Ishikawa (cell line): Measurements from ENCODE around the gene PNPLA2.

ENCODE experiments used
- EP300 ChIP-seq: IDR thresholded peaks from 2 replicates; pipeline ENCODE4 v1.6.1; 2012; ENCODE audit warnings: borderline replicate concordance
- NFIC ChIP-seq: IDR thresholded peaks from 2 replicates; pipeline ENCODE4 v1.6.1; 2012
- RAD21 ChIP-seq: IDR thresholded peaks from 2 replicates; pipeline ENCODE4 v1.6.1; 2012; ENCODE audit warnings: low read depth
- TAF1 ChIP-seq: IDR thresholded peaks from 2 replicates; pipeline ENCODE4 v1.6.1; 2012; ENCODE audit warnings: low read depth, mild to moderate bottlenecking
- TCF12 ChIP-seq: IDR thresholded peaks from 2 replicates; pipeline ENCODE4 v1.6.1; 2012; ENCODE audit warnings: low read depth
- USF1 ChIP-seq: IDR thresholded peaks from 2 replicates; pipeline ENCODE4 v1.6.1; 2012
- ZBTB7A ChIP-seq: IDR thresholded peaks from 2 replicates; pipeline ENCODE4 v1.6.1; 2012; ENCODE audit warnings: low read depth

DNA sequence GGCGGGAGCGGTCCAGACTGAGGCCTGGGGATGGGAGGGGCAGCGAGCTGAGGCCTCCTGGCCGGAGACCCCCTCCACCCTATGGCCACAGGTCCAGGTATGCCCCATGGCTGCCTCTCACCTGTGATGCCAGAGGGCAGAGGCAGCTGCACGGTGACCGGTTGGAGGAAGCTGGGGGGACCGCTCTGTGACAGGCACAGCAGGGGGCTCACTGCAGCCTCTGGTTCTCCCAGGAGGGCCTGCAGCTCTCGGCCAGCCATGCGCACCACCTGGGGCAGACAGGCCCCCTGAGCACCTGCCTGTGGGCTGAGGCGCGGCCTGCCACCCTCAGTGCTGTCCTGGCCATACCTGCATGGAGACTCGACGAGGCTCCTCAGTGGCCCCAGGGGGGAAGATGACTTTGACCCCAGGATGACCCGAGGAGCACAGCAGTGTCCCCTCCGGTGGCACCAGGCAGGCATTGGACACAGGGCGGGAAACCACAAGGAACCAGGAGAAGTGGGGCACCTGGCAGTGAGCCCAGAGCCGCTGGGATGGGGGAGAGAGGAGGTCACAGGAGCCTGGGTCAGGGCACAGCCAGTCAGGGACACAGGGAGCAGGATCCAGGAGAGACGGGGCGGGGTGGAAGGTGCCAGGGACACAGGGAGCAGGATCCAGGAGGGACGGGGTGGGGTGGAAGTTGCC lies 17.5 kb upstream of the PNPLA2 start:
- TF ChIP-seq TAF1 (no peak), USF1 (no peak), EP300 (no peak), ZBTB7A (no peak), TCF12 (no peak), NFIC (no peak), RAD21 (no peak)
